KMS-11 (cell line): ENCODE results near the gene CRB1.

Experiments
- H2AFZ ChIP-seq: fragments of 200-600 bp; sonication (generic); 2 replicates; pipeline ENCODE4 v1.6.1; 2016; ENCODE audit warnings: antibody characterized with exemption, mixed run types, low read depth
- H3K27ac ChIP-seq: fragments of 200-600 bp; sonication (generic); 2 replicates; pipeline ENCODE4 v1.6.1; 2016; ENCODE audit warnings: mild to moderate bottlenecking, mixed run types
- H3K27me3 ChIP-seq: fragments of 200-600 bp; sonication (generic); 2 replicates; pipeline ENCODE4 v1.6.1; 2017; ENCODE audit warnings: mild to moderate bottlenecking, low read depth, mixed run types, moderate library complexity; ENCODE audit not compliant: insufficient read depth
- H3K36me3 ChIP-seq: fragments of 200-600 bp; sonication (generic); 2 replicates; pipeline ENCODE4 v1.6.1; 2017; ENCODE audit warnings: mild to moderate bottlenecking, mixed run types; ENCODE audit not compliant: insufficient read depth
- H3K4me1 ChIP-seq: fragments of 200-600 bp; sonication (generic); 2 replicates; pipeline ENCODE4 v1.6.1; 2016; ENCODE audit warnings: mild to moderate bottlenecking, low read depth, mixed run types; ENCODE audit not compliant: poor library complexity, severe bottlenecking
- H3K4me2 ChIP-seq: fragments of 200-600 bp; sonication (generic); 2 replicates; pipeline ENCODE4 v1.7.0; 2016; ENCODE audit warnings: mild to moderate bottlenecking, mixed run types
- H3K4me3 ChIP-seq: fragments of 200-600 bp; sonication (generic); IDR thresholded peaks from 2 replicates; pipeline ENCODE4 v1.6.1; 2017; ENCODE audit warnings: low read depth, low read length, mixed read lengths; ENCODE audit not compliant: insufficient read depth
- H3K79me2 ChIP-seq: fragments of 200-600 bp; sonication (generic); 2 replicates; pipeline ENCODE4 v1.6.1; 2016; ENCODE audit warnings: low read depth, mixed run types; ENCODE audit not compliant: insufficient read depth
- H3K9ac ChIP-seq: fragments of 200-600 bp; sonication (generic); 2 replicates; pipeline ENCODE4 v1.6.1; 2016; ENCODE audit warnings: mild to moderate bottlenecking, mixed run types
- H4K20me1 ChIP-seq: fragments of 200-600 bp; sonication (generic); 2 replicates; pipeline ENCODE4 v1.6.1; 2016; ENCODE audit warnings: mild to moderate bottlenecking, mixed run types; ENCODE audit not compliant: insufficient read depth
- CTCF ChIP-seq: fragments of 200-600 bp; sonication (generic); conservative IDR thresholded peaks from 2 replicates; pipeline ENCODE4 v1.6.1; 2017; ENCODE audit warnings: low read depth, mild to moderate bottlenecking, antibody characterized with exemption, low read length, moderate library complexity, mixed read lengths

CRB1 gene

GRCh38 chr1:197311081-197311480 lies 43.0 kb downstream of the CRB1 start:
- Histone ChIP-seq H3K27ac (no peak overlapping the region), H4K20me1 (no peaks in the 10 kb centered on the region), H3K4me3 (no peak overlapping the region), H3K36me3 (no peaks in the 10 kb centered on the region), H3K27me3 (no peaks in the 10 kb centered on the region), H3K4me2 (no peak overlapping the region), H2AFZ (no peak overlapping the region), H3K9ac (no peak overlapping the region), H3K4me1 (no peaks in the 10 kb centered on the region), H3K79me2 (no peaks in the 10 kb centered on the region; the same call in 1 of the 2 replicates)
- TF ChIP-seq CTCF = no peak

- no peak overlapping the region for H3K9ac ChIP-seq
- H3K36me3 ChIP-seq = no peaks in the 10 kb centered on the region
- H3K79me2 ChIP-seq = no peaks in the 10 kb centered on the region; the same call in 1 of the 2 replicates
- no peak overlapping the region for H3K4me2 ChIP-seq
- no peaks in the 10 kb centered on the region for H4K20me1 ChIP-seq
- no peaks in the 10 kb centered on the region for H3K27me3 ChIP-seq
- no peak overlapping the region for H2AFZ ChIP-seq
- no peaks in the 10 kb centered on the region for H3K4me1 ChIP-seq
- H3K4me3 ChIP-seq = no peak overlapping the region
- TF ChIP-seq CTCF = no peak
- no peak overlapping the region for H3K27ac ChIP-seq
These were observed 44.1 kb downstream of the CRB1 start for GRCh38 chr1:197312163-197312562.

GRCh38 chr1:197313713-197314112 lies 45.7 kb downstream of the CRB1 start:
- H3K4me3 ChIP-seq = no peak overlapping the region
- H3K79me2 ChIP-seq = no peaks in the 10 kb centered on the region; the same call in 1 of the 2 replicates
- H3K4me1 ChIP-seq = no peaks in the 10 kb centered on the region
- H3K27me3 ChIP-seq = no peaks in the 10 kb centered on the region
- H3K4me2 ChIP-seq = no peak overlapping the region
- TF ChIP-seq CTCF = no peak
- no peak overlapping the region for H3K27ac ChIP-seq
- no peaks in the 10 kb centered on the region for H4K20me1 ChIP-seq
- no peak overlapping the region for H3K9ac ChIP-seq
- H2AFZ ChIP-seq = no peak overlapping the region
- no peaks in the 10 kb centered on the region for H3K36me3 ChIP-seq

- no peaks in the 10 kb centered on the region for H3K4me1 ChIP-seq
- TF ChIP-seq CTCF = no peak
- H3K79me2 ChIP-seq = no peaks in the 10 kb centered on the region; the same call in 1 of the 2 replicates
- H2AFZ ChIP-seq = no peak overlapping the region
- no peak overlapping the region for H3K4me3 ChIP-seq
- no peak overlapping the region for H3K9ac ChIP-seq
- H4K20me1 ChIP-seq = no peaks in the 10 kb centered on the region
- no peak overlapping the region for H3K27ac ChIP-seq
- no peak overlapping the region for H3K4me2 ChIP-seq
- no peaks in the 10 kb centered on the region for H3K36me3 ChIP-seq
- no peaks in the 10 kb centered on the region for H3K27me3 ChIP-seq
These were observed 46.6 kb downstream of the CRB1 start for GRCh38 chr1:197314682-197315081.

GRCh38 chr1:197319631-197320030 lies 51.6 kb downstream of the CRB1 start:
- Histone ChIP-seq H3K36me3 (no peaks in the 10 kb centered on the region), H3K9ac (no peak overlapping the region), H4K20me1 (no peaks in the 10 kb centered on the region), H3K27me3 (no peaks in the 10 kb centered on the region), H2AFZ (no peak overlapping the region), H3K4me3 (no peak overlapping the region), H3K79me2 (no peaks in the 10 kb centered on the region; the same call in 1 of the 2 replicates), H3K4me1 (no peaks in the 10 kb centered on the region), H3K4me2 (no peak overlapping the region), H3K27ac (no peak overlapping the region)
- no peak for TF ChIP-seq CTCF
